HepG2 (cell line): ENCODE measurements around the gene PPP2R5D. TPM values are rescaled to one million over a fixed set of nuclear protein-coding genes. Genes with fewer than 3 reads are reported as not detected.

Source experiments
- ATAC-seq: fragments of 200-7000 bp; cut with Tn5 transposase; 3 replicates; pipeline ENCODE4 v1.9.1; 2020; ENCODE audit warnings: mild to moderate bottlenecking, moderate library complexity
- BruUV-seq: library from RNA; stranded (reverse); fragments of 400-500 nt; replicated peaks from 2 replicates; lab custom pipeline; 2021; lab: Mats Ljungman, UMichigan
- CTCF ChIA-PET: fragments of 300-600 bp; formaldehyde crosslinking; extraction: SDS; loops from one replicate; lab custom pipeline; 2021; ENCODE audit warnings: low total read pairs, inconsistent platforms, low intra/inter-chr PET ratio; lab: Yijun Ruan, JAX
- POLR2A ChIA-PET: fragments of 350-600 bp; sonication (Branson Sonifier 250); formaldehyde crosslinking; loops from one replicate; lab custom pipeline; 2020; ENCODE audit warnings: antibody characterized with exemption, inconsistent platforms; lab: Yijun Ruan, JAX
- DNase-seq: peaks from one replicate; pipeline ENCODE4 v3.0.0-alpha.2; 2015; ENCODE audit warnings: low spot score
- FAIRE-seq: peaks from 3 replicates; lab custom pipeline; 2011; peaks lifted over from hg19 to GRCh38; lab: Jason Lieb, UNC
- H2AFZ ChIP-seq: one replicate; pipeline ENCODE4 v1.6.1; 2011; ENCODE audit warnings: low read length, inconsistent platforms
- H3K27ac ChIP-seq: fragments of 300-600 bp; 3 replicates; pipeline ENCODE4 v1.8.0; 2011; ENCODE audit warnings: mixed run types, mild to moderate bottlenecking, mixed read lengths, low read length, inconsistent platforms; ENCODE audit not compliant: insufficient read depth; ENCODE audit errors: extremely low read length
- H3K27me3 ChIP-seq, 2 experiments: fragments of 200-600 bp in 1 of 2; 2 replicates in 1 of 2; 3 replicates in 1 of 2; pipeline versions ENCODE4 v1.6.0 to v1.8.0; 2011; ENCODE audit warnings: low read length in 2 of 2, mild to moderate bottlenecking in 2 of 2, moderate library complexity in 2 of 2, inconsistent platforms in 1 of 2; ENCODE audit not compliant: insufficient read depth in 2 of 2, control insufficient read depth in 1 of 2
- H3K36me3 ChIP-seq, 2 experiments: fragments of 200-600 bp in 1 of 2; replicated peaks in 1 of 2; 2 replicates in 1 of 2; 3 replicates in 1 of 2; pipeline versions ENCODE4 v1.5.1 to v1.8.0; 2011; ENCODE audit warnings: low read length in 2 of 2, inconsistent platforms in 1 of 2; ENCODE audit not compliant: insufficient read depth in 2 of 2, control insufficient read depth in 1 of 2
- H3K4me1 ChIP-seq: 2 replicates; pipeline ENCODE4 v1.5.1; 2012; ENCODE audit warnings: low read length, inconsistent platforms; ENCODE audit not compliant: insufficient read depth
- H3K4me2 ChIP-seq: 2 replicates; pipeline ENCODE4 v1.6.0; 2011; ENCODE audit warnings: low read depth, low read length, inconsistent platforms
- H3K4me3 ChIP-seq, 3 experiments: fragments of 200-600 bp in 1 of 3; sonication (generic), shearing (Covaris generic) in 1 of 3; replicated peaks in 1 of 3; 2 replicates each; pipeline ENCODE4 v1.5.1; 2011 to 2016; ENCODE audit warnings: low read length in 3 of 3, inconsistent platforms in 2 of 3, low read depth in 2 of 3, mild to moderate bottlenecking in 2 of 3, control low read depth in 1 of 3, mixed read lengths in 1 of 3; ENCODE audit not compliant: insufficient read depth in 1 of 3
- H3K79me2 ChIP-seq: one replicate; pipeline ENCODE4 v1.6.1; 2011; ENCODE audit warnings: low read length, inconsistent platforms; ENCODE audit not compliant: insufficient read depth
- H3K9ac ChIP-seq: 2 replicates; pipeline ENCODE4 v1.6.0; 2011; ENCODE audit warnings: mild to moderate bottlenecking, low read depth, low read length, inconsistent platforms; ENCODE audit not compliant: insufficient read depth
- H3K9me3 ChIP-seq: 2 replicates; pipeline ENCODE4 v1.5.1; 2012; ENCODE audit warnings: mild to moderate bottlenecking, low read length
- H4K20me1 ChIP-seq: 2 replicates; pipeline ENCODE4 v1.6.0; 2011; ENCODE audit warnings: inconsistent platforms, mild to moderate bottlenecking, low read length, moderate library complexity; ENCODE audit not compliant: insufficient read depth
- ATF7 ChIP-seq, 2 experiments: fragments of 450-650 bp in 1 of 2; sonication (generic) in 1 of 2; formaldehyde crosslinking in 1 of 2; IDR thresholded peaks; 2 replicates each; pipeline versions ENCODE4 v1.4.0 to v1.6.1; 2016 to 2020; ENCODE audit warnings: antibody characterized with exemption in 1 of 2, mild to moderate bottlenecking in 1 of 2, missing genetic modification reagents in 1 of 2
- GABPB1 ChIP-seq: IDR thresholded peaks from 2 replicates; pipeline ENCODE4 v1.6.1; 2016; ENCODE audit warnings: mild to moderate bottlenecking, missing genetic modification reagents, moderate library complexity, missing compliant biosample characterization
- NONO ChIP-seq, 2 experiments: fragments of 450-650 bp in 1 of 2; sonication (generic) in 1 of 2; formaldehyde crosslinking in 1 of 2; IDR thresholded peaks in 1 of 2; conservative IDR thresholded peaks in 1 of 2; 2 replicates each; pipeline versions ENCODE4 v1.6.1 to v1.8.0; 2017 to 2022; ENCODE audit warnings: mild to moderate bottlenecking in 1 of 2, missing genetic modification reagents in 1 of 2, moderate library complexity in 1 of 2
- SETDB1 ChIP-seq: sonication (generic); formaldehyde crosslinking; IDR thresholded peaks from 2 replicates; pipeline ENCODE4 v1.5.1; 2020; ENCODE audit warnings: missing genetic modification reagents, mild to moderate bottlenecking, borderline replicate concordance
- TGIF2 ChIP-seq: IDR thresholded peaks from 2 replicates; pipeline ENCODE4 v1.6.1; 2016; ENCODE audit warnings: control low read depth, missing compliant biosample characterization
- ZNF367 ChIP-seq: sonication (generic); formaldehyde crosslinking; IDR thresholded peaks from 2 replicates; pipeline ENCODE4 v1.4.0; 2020; ENCODE audit warnings: missing genetic modification reagents, borderline replicate concordance
- WGBS: methylation state at CpG from one replicate; pipeline ENCODE4 v1.1.6; 2017; ENCODE audit warnings: low lambda C conversion rate; 5-methylcytosine and 5-hydroxymethylcytosine counted together
- in situ Hi-C: cut with HindIII; loops from 2 replicates; pipeline ENCODE4 v1.10.0; 2017; ENCODE audit warnings: low pct_unique_long_range_greater_than_20kb; ENCODE audit not compliant: extremely low pct_ligation_motif_present
- intact Hi-C: fragments of 100-400 bp; cut with micrococcal nuclease; formaldehyde crosslinking; loops from one replicate; pipeline ENCODE4 v1.10.0; 2022; ENCODE audit not compliant: unreplicated experiment
- polyA plus RNA-seq, 8 experiments: library from polyadenylated mRNA; depleted of rRNA in 3 of 8; stranded (reverse) in 7 of 8; unstranded in 1 of 8; fragments of >200 nt; fragmentation: Illumina TruSeq in 4 of 8; extraction: Trizol in 4 of 8; gene quantifications; 2 replicates each; pipeline versions ENCODE4 v1.2.1 to v1.2.3, GENCODE V29; 2011 to 2016; ENCODE audit warnings: low read depth in 4 of 8, missing spikeins in 1 of 8, mixed read lengths in 1 of 8; ENCODE audit not compliant: insufficient read depth in 1 of 8
- total RNA-seq, 5 experiments: library from RNA; depleted of rRNA; stranded (reverse); fragments of >200 nt; fragmentation: Illumina TruSeq; extraction: Trizol; gene quantifications; 2 replicates each; pipeline ENCODE4 v1.2.3, GENCODE V29; 2016; ENCODE audit warnings: low read depth in 1 of 5
- TF ChIP-seq, protein P1 (sequence below): sonication (generic); formaldehyde crosslinking; IDR thresholded peaks from 2 replicates; pipeline ENCODE4 v1.5.0; 2020; ENCODE audit warnings: missing genetic modification reagents, mild to moderate bottlenecking, borderline replicate concordance
- TF ChIP-seq, protein P2 (sequence below): sonication (generic); formaldehyde crosslinking; IDR thresholded peaks from 2 replicates; pipeline ENCODE4 v1.4.0; 2020; ENCODE audit warnings: mild to moderate bottlenecking, missing genetic modification reagents

PPP2R5D gene
- total and polyA plus RNA-seq, 2 of the 13 experiments (the other 11 are each of a cell fraction or from before 2014, with no cell fraction given), result 53.7 to 60.4 TPM

DNA sequence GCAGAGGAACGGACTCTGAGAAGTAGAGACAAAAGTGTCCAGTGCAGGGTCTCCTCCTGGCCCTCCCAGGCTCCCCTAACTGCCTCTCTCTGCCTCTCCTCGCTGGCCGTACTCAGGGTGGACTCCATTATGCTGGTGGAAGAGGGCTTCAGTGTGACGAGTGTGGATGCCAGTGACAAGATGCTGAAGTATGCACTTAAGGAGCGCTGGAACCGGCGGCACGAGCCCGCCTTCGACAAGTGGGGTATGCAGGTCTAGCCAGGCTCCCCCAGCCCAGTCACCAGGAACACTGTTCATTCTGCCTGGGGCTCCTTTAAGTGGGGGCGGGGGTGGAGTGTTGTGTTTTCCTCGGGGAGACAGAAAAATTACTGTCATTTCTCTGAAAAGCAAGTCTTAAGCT, 22.3 kb upstream of the PPP2R5D start:
- no peaks in the 10 kb centered on the region; a peak in 1 of 5 replicates for H3K27me3 ChIP-seq
- no peak overlapping the region for H3K4me3 ChIP-seq
- POLR2A ChIA-PET, result interaction anchor here (0.7 to 4.3 kb wide), 3 partner anchors 23 to 213 kb away, joined by 3 to 36 read pairs (median 13); partner anchors contain the start of gene CNPY3
- H4K20me1 ChIP-seq, result no peaks in the 10 kb centered on the region
- no peaks in the 10 kb centered on the region for H3K9me3 ChIP-seq
- no peak overlapping the region for H3K4me2 ChIP-seq
- DNase-seq, result no peak
- no TSS peak for BruUV-seq
- peaks cover 33% of the 10 kb centered on the region for H3K4me1 ChIP-seq
- CTCF ChIA-PET, result no interaction called here
- no peak overlapping the region for H3K27ac ChIP-seq
- no peak for FAIRE-seq
- H2AFZ ChIP-seq, result no peak overlapping the region
- H3K79me2 ChIP-seq, result no peaks in the 10 kb centered on the region
- intact Hi-C loops, result loop anchor here (5.0 kb wide), 1 partner anchor 50 kb away; the partner anchor contains the start of genes KLHDC3 and MEA1
- H3K36me3 ChIP-seq, result 0 out of 5 replicates have a peak, but pooled peaks cover 0 to 1% of the 10 kb centered on the region in 2 experiments
- 91% methylated on average over 12 of the region's 12 CpGs for WGBS
- no peak overlapping the region for H3K9ac ChIP-seq
- in situ Hi-C loops, result no loop called here
- TF ChIP-seq SETDB1 (CRISPR knock-in tag) (no peak), ATF7 (IDR thresholded peaks at IDR 0.05) (no peak), ATF7 (CRISPR knock-in tag; IDR thresholded peaks at IDR 0.05) (no peak), TGIF2 (CRISPR knock-in tag) (no peak), ZNF367 (CRISPR knock-in tag) (no peak)
- no peak for ATAC-seq

DNA sequence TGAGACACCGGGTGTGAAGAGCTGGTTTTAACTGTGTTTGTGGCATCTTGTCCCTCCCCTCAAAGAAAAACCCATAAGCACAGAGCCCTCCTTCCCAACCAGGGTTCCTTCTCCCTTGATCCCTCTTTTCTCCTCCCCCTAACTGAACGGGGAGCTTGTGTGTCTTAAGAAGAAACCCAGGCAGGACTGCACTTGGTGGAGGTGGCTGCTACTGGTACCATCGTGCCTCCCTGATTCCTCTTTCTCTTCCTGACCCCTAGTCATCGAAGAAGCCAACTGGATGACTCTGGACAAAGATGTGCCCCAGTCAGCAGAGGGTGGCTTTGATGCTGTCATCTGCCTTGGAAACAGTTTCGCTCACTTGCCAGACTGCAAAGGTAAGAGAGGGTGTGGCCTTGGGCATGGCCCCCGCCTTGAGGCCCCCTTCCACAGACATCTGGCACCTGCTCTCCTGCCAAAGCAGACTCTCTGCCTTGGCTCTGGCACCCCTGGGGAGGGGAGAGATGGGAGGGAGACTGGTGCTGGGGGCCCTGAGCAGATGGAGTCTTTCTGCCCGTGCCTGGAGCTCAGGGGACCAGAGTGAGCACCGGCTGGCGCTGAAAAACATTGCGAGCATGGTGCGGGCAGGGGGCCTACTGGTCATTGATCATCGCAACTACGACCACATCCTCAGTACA, 21.7 kb upstream of the PPP2R5D start:
- CTCF ChIA-PET, result no interaction called here
- Histone ChIP-seq H4K20me1 (no peaks in the 10 kb centered on the region), H3K36me3 (0 out of 5 replicates have a peak, but pooled peaks cover 0 to 1% of the 10 kb centered on the region in 2 experiments), H3K9me3 (no peaks in the 10 kb centered on the region), H3K9ac (no peak overlapping the region), H3K4me1 (peaks cover 33% of the 10 kb centered on the region), H3K4me3 (no peak overlapping the region), H3K27me3 (no peaks in the 10 kb centered on the region; a peak in 1 of 5 replicates), H3K4me2 (no peak overlapping the region), H3K27ac (no peak overlapping the region), H3K79me2 (no peaks in the 10 kb centered on the region), H2AFZ (no peak overlapping the region)
- WGBS, result 93% methylated on average over 13 of the region's 13 CpGs
- no TSS peak for BruUV-seq
- in situ Hi-C loops (no loop called here), intact Hi-C loops (loop anchor here (5.0 kb wide), 1 partner anchor 50 kb away; the partner anchor contains the start of genes KLHDC3 and MEA1)
- peak; percentile 21 for FAIRE-seq
- no peak for TF ChIP-seq NONO (IDR thresholded peaks at IDR 0.05)
- no peak for TF ChIP-seq NONO (CRISPR knock-in tag; conservative IDR thresholded peaks at IDR 0.05)
- TF ChIP-seq, protein P1, sequence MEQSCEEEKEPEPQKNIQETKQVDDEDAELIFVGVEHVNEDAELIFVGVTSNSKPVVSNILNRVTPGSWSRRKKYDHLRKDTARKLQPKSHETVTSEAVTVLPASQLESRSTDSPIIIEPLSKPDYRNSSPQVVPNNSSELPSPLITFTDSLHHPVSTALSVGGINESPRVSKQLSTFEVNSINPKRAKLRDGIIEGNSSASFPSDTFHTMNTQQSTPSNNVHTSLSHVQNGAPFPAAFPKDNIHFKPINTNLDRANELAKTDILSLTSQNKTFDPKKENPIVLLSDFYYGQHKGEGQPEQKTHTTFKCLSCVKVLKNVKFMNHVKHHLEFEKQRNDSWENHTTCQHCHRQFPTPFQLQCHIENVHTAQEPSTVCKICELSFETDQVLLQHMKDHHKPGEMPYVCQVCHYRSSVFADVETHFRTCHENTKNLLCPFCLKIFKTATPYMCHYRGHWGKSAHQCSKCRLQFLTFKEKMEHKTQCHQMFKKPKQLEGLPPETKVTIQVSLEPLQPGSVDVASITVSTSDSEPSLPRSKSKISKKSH (CRISPR knock-in tag), result peak; percentile 48; the same call in 1 of the 2 replicates
- TF ChIP-seq GABPB1, result no peak
- TF ChIP-seq, protein P2, sequence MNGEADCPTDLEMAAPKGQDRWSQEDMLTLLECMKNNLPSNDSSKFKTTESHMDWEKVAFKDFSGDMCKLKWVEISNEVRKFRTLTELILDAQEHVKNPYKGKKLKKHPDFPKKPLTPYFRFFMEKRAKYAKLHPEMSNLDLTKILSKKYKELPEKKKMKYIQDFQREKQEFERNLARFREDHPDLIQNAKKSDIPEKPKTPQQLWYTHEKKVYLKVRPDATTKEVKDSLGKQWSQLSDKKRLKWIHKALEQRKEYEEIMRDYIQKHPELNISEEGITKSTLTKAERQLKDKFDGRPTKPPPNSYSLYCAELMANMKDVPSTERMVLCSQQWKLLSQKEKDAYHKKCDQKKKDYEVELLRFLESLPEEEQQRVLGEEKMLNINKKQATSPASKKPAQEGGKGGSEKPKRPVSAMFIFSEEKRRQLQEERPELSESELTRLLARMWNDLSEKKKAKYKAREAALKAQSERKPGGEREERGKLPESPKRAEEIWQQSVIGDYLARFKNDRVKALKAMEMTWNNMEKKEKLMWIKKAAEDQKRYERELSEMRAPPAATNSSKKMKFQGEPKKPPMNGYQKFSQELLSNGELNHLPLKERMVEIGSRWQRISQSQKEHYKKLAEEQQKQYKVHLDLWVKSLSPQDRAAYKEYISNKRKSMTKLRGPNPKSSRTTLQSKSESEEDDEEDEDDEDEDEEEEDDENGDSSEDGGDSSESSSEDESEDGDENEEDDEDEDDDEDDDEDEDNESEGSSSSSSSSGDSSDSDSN (CRISPR knock-in tag), result no peak
- no peak for ATAC-seq
- POLR2A ChIA-PET, result interaction anchor here (4.3 kb wide), 1 partner anchor 33 kb away, joined by 36 read pairs; the partner anchor contains the start of gene CNPY3
- DNase-seq, result no peak
